DLD1 (cell line): ENCODE results near the gene PRKACB.
"Not testable (repeated sequence)": the region's sequence is repeated elsewhere in the genome, so short reads cannot be mapped to it uniquely, and the experiment has no call there.

Source experiments
- in situ Hi-C: cut with HindIII; loops from 2 replicates; pipeline ENCODE4 v1.10.0; 2017; ENCODE audit warnings: low sequenced_read_pairs

PRKACB gene

DNA sequence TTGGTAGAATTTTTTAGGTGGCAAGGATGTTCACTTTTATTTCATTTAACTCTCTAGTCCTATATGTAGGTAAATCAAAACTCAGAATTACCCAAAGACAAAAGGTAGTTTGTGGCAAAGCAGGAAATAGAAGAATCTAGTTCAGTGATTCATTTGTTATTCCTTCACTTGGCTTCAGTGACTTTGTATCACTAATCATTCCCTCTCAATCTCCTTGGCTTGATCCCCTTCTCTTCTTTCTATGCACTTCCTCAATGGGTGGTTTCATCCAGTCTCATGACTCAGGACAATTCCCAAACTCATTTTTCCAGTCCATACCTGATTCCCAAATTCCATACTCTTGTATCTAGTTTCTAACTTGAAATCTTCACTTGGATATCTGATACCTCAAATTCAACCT is 64.9 kb downstream of the PRKACB start:
- in situ Hi-C loops: no loop called here

DNA sequence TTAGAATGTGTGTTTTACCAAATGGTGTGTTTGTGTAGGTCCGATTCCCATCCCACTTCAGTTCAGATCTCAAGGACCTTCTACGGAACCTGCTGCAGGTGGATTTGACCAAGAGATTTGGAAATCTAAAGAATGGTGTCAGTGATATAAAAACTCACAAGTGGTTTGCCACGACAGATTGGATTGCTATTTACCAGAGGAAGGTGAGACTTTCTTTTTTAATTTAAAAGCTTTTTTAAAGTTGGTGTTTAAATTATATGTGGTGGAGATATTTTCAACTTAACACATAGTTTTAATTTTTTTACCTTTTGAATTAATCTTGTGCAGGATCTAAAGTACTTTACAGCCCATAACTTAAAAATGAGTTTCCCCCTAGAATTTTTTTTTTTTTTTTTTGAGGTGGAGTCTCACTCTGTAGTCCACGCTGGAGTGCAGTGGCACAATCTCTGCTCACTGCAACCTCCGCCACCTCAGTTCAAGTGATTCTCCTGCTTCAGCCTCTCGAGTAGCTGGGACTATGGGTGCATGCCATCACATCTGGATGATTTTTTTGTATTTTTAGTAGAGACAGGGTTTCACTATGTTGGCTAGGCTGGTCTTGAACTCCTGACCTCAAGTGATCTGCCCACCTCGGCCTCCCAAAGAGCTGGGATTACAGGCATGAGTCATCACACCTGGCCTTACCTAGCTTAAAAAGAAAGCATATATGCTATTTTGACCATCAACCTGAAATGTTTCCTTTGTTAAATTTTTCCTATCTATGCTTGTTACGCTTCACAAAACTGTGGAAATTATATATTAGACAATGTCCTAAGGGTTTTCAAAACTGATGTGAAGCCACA is 70.3 kb downstream of the PRKACB start:
- in situ Hi-C loops: no loop called here

DNA sequence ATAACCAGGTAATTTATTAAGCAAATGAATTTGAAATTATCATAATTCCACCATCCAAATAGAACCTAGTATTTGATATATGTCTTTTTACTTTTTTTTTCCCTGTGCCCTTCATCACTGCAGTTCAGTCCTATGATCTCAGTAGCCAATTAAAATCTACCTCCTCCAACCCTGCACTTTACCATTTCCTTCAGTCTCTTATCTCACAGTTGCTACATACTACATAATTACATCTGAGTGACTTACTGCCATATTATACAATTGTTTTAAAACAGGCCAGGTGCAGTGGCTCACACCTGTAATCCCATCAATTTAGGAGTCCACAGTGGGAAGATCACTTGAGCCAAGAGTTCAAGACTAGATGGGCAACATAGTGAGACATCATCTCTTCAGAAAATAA is 73.2 kb downstream of the PRKACB start:
- in situ Hi-C loops: no loop called here

DNA sequence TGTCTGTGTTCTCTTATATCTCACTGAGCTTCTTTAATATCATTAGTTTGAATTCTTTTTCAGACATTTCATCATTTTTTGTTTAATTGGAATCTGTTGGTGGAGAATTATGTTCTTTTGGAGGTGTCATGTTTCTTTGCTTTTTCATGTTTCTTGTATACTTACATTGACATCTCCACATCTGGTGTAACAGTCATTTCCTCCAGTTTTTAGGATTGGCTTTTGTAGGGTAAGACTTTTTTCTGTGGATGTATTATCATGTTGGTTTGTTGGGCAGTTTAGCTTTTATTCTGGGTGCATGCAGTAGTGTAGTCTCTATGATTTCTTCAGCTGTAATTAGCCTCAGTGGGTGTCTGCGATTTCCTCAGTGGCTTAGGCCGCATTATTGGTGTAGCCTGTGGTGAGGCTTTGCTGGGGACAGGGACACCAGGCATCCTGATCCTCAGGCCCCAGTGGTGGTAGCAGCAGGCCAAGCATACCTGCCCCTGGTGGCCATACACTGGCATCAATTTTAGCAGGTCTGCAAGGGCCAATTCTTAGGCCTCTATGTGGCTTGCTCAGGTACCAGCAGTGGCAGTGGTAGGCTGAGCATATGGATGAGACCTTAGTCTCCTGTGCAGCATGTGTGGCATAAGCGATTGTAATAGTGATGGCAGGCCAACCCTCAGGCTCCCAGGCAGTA is 79.8 kb downstream of the PRKACB start:
- in situ Hi-C loops: no loop called here

DNA sequence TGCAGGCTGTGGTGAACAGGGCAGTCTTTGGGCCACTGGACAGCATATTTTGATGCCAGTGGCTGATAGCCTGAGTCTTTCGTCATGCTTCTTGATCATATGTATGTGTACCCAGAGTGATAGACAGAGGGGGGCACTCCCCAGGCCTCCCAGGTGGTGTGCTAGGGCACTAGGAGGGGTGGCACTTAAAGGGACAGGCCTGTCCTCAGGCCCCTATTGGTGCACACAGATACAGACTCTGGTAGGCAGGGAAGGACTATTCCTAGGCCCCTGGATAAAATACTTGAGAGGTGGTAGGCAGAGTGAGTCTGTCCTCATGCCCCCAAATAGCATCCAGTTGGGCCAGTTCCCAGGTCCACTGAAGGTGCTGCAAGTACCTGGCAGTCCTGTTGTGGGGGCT is 80.8 kb downstream of the PRKACB start:
- in situ Hi-C loops: no loop called here

DNA sequence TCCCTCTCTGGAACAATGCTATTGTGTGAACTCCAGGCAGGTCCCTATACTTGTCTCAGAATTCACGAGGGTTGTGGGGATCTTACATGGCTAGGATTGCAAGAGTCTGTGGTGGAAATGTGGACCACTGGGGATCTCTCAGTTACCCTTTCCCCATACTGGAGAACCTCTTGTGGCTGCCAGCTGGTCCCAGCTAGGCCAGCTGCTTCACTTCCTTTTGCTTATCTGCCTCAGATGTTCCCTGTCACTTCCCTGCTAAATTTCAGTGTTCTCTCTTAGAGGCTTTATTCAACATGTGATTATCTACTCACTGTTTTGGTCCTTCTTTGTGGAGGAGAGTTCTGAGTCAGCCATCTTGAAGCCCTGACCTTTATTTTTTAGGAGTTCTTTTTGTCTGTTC is 81.6 kb downstream of the PRKACB start:
- in situ Hi-C loops: no loop called here

DNA sequence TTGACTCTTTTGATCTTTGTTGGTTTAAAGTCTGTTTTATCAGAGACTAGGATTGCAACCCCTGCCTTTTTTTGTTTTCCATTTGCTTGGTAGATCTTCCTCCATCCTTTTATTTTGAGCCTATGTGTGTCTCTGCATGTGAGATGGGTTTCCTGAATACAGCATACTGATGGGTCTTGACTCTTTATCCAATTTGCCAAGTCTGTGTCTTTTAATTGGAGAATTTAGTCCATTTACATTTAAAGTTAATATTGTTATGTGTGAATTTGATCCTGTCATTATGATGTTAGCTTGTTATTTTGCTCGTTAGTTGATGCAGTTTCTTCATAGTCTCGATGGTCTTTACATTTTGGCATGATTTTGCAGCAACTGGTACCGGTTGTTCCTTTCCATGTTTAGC is 88.6 kb downstream of the PRKACB start:
- in situ Hi-C loops: not testable (repeated sequence)

DNA sequence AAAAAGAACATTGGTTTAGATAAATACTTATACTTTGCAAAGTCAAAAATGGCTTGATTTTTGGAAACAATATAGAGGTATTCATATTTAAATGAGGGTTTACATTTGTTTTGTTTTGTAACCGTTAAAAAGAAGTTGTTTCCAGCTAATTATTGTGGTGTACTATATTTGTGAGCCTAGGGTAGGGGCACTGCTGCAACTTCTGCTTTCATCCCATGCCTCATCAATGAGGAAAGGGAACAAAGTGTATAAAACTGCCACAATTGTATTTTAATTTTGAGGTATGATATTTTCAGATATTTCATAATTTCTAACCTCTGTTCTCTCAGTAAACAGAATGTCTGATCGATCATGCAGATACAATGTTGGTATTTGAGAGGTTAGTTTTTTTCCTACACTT is 92.2 kb downstream of the PRKACB start:
- in situ Hi-C loops: no loop called here

DNA sequence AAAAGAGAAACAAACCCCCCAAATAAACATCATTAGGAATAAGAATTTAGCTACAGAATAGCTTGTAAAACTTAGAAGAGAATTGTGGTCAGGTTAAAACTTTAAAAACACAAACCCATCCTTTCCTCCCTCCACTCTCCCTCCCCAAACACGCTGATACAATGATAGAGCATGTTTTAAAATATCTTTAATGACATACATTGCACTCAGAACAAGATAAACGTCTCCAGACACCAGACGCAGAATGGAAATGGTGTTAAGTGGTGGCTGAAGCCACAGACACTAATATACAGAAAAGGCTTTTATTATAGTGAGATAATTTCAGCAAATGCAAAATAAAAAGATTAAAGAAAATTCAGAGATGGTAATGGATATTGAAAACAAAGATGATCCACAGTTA is 98.6 kb downstream of the PRKACB start:
- in situ Hi-C loops: no loop called here

DNA sequence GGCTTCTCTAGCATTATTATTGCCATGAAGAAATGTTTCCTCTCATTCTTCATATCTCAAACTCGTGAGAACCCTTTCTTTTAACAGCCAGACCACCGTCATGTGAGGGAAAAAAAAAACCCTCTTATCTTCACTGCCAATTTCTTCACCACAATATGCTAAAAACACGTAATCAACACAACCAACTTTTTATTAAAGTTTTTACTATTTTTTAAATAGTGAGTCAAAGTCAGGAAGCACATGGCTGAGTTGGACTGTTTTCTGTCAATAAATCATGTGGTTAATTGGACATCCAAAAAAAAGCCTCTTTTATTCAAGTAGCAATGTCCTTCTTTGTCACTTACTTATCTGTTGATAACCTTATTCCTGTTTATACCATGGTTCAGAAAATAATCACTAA is 101.5 kb downstream of the PRKACB start:
- in situ Hi-C loops: no loop called here

DNA sequence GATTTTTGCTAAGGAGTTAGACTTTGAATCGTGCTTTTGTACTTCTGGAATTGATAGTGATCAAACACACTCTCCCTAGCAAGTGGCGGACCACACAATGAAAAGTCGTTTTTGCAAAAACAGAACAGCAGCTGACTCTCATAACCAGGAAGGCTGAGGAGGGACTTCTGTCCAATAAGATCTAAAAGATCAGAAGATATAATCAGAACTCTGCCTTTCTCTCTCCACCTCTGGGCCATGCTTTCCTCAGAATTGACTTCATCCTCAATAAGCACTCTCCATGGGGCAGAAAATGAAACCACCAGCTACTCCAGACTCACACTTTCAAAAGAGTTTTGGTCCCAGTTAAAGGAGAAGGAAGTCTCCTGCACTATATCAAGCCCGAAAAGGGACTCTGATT is 102.1 kb downstream of the PRKACB start:
- in situ Hi-C loops: no loop called here

DNA sequence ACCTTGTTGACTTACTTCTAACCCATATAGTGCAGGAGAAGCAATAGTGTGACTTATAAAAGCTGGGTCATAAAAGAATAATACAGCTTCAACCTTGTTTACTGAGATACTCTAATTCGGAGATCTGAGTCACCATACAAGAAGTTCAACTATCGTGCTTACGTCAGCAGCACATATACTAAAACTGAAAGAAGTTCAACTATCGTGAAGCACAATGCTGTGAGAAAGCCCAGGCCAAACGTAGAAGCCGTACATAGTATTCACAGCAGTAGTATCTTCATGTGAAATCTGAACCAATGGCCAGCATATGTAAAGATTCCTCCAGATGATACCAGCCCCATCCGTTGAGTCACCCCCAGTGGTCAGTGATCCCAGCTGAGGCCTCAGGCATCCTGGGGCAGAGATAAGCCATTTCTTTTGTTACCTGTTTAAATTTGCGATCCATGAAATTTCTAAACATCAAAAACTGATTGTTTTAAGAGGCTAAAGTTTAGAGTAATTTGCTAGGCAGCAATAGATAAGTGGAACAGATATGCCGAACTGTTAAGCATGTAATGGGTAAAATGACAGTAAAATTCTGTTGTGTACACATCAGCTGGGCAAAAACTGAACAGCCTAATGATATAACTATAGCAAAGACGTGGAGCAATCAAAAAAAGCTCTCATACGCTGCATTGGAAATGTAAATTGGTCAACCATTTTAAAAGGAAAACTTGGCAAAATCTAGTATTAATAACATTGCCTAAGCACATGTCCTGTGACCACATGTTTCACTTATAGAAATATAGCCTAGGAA is 103.6 kb downstream of the PRKACB start:
- in situ Hi-C loops: no loop called here

DNA sequence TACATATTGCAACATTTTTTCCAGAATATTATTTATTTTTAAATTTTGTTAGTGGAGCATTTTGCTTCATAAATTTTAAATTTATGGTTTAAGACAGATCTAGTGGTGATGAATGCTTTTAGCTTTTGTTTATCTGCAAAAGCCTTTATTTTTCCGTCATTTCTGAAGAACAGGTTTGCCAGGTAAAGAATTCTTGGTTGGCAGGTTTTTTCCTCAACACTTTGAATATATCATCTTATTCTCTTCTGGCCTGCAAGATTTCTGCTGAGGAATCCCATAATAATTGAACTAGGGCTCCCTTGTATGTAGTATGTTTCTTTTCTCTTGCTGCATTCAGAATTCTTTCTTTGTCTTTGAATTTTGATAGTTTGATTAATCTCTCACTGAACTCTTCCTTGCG is 106.6 kb downstream of the PRKACB start:
- in situ Hi-C loops: no loop called here

DNA sequence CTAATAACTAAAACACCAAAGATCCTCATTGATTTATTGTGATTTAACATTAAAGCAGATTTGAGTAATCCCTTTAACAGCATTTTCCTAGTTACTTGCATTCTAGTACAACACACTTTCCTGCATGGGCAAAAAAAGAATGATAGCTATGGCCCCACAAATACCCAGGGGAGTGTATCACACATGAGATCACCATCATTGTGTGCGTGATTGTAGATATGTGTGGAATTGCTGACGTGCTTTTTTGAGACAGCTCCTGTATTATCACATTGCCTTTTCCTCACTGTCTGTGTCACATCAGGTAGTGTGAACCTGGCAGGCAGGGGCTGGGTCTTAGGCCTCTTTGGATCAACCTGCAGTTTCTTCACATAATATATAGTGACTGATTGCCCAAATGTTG is 109.0 kb downstream of the PRKACB start:
- in situ Hi-C loops: no loop called here

DNA sequence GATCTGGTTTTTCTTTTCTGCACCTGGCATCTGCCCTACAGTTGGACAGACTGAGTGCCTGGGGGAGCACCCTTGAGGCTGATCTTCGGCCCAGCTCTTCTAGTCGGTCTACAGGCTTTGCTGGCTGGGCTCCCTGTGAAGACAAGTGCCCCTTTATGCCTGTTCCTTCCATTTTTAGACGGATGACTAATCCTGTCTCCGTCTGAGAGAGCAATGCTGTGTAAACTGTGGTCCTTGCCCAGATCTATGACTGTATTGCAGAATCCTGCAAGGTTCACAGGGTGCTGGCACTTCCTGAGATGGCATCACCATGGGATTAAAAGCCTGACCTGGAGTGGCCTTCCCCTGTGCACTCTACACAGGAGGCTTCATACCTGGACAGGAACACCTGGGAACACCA is 109.8 kb downstream of the PRKACB start:
- in situ Hi-C loops: no loop called here

DNA sequence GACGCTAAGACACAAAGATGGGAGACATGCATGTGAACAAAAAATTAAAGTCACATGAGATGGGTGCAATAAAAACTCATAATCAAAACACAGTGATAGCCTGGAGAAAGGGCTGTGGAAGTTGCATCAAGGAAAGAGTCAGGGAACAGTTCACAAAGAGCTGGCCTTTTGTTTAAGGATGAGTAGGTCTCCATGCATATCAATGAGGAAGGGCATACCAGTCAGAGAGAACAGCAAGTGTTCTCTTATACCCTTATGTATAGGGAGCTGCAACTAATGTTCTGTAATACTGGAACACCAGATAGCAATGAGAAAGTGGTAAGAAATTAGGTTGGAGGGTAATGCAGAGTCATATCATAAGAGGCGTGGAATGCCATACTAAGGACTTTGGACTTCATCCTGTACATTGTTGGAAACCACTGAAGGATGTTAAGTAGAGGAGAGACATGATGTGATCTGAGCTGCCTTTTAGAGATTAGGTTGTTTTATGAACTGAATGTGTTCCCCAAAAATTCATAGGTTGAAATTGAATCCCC is 110.7 kb downstream of the PRKACB start:
- in situ Hi-C loops: no loop called here

DNA sequence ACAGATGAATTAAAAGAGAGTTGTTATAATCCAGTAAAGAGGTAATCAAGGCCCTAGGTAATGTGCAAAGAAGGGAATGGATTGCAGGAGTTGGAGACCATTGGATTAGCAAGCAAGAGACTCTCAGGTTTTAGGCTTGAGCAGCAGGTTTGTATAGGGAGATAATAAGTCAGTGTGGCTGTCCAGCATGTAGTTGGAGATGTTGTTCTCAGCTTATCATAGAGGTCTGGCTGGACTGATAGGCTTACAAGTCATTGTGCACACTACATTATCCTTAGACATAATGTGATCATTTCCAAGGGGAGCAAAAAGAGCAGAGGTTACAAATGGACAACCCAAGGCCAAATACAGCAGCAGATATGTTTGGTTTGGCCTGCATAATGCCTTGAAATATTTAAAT is 111.5 kb downstream of the PRKACB start:
- in situ Hi-C loops: no loop called here

DNA sequence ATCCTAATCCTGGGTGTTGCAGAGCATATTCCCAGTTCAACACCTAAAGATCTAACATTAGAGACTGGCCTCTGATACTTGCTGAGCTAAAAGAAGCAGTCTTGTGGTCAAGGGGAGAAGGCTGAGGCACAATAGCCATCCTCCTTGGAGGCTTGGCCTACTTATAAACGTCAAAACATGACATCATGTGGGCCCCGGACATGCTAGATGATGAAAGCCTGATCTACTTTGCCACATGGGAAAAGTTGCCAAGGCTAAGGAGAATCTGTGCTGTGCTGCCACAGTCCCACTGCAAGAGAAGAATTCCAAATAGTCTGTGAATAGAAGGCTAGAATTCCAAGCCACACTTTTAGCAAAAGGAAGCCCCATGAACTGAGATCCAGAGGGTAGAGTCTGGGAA is 113.5 kb downstream of the PRKACB start:
- in situ Hi-C loops: no loop called here

DNA sequence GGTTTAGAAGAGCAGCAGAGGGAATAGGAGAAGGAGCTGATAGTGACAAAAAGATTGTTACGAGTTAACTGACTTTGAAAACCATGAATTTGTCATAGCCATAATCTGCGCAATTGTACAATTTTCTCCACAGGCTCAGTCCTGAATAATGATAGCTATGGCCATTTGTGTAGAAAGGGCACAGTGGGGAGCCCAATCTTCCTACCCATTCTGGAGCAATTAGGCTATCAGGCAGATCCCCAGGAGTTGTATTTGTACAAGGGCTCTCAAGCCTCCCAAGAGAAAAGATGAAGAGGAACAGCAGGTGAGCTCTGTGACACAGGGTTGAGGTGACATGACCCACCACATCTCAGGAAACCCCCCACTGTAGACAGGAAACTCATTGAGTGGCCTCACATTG is 115.3 kb downstream of the PRKACB start:
- in situ Hi-C loops: no loop called here

DNA sequence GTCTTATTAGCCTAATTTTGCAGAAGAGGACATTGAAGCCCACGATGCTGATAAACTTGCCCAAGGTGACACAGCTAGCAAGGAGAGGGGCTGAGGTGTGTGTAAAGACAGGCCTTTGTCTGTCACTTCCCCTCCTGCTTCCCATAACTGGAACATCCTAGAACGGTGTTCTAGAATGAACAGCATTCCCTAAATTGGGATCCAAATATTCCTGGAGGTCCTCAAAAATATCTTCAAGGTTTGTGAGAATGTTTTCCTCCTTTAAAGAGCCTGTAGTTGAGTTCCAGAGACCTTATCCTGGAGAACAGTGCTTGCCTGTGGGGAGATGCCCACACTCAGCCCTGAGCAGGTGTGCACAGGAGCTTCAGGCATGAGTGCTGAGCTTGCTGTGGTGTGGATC is 115.9 kb downstream of the PRKACB start:
- in situ Hi-C loops: no loop called here

DNA sequence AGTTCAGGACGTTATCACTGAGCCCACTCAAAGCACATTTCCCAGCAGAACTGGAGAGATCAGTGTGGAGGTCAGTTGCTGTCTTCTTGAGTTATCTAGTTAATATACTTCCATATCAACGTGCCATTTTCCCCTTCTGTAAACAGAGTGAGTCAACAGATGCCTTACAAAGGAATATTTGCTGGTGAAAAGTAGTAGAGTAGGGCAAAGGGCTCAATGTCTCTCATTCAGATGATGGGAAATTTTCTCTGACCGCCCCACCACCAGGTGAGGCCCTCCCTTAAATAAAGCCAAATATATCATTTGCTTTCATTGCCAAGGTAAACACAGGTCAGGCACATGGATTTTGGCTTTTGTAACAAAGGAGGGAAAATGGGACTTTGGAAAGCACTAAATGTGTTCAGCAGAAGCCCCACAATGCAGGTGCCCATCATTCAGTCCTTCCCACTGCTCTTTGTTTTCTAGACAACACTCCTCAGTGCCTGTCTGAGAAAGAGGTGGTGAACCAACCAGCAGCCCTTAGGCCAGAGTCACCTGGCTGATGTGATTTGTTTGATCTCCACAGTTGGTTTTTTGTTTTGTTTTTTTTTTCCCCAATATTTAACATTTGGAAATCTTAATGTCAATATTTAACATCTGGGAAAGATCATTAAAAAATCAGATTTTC is 116.9 kb downstream of the PRKACB start:
- in situ Hi-C loops: no loop called here
